HG03575 (cell line): ENCODE data around the gene EN1.

Experiments used
- ATAC-seq: cut with Tn5 transposase; IDR thresholded peaks from one replicate; pipeline ENCODE4 v1.9.1; 2021; ENCODE audit not compliant: unreplicated experiment, insufficient number of reproducible peaks, low FRiP score; ENCODE audit errors: extremely low read depth

EN1 gene

DNA sequence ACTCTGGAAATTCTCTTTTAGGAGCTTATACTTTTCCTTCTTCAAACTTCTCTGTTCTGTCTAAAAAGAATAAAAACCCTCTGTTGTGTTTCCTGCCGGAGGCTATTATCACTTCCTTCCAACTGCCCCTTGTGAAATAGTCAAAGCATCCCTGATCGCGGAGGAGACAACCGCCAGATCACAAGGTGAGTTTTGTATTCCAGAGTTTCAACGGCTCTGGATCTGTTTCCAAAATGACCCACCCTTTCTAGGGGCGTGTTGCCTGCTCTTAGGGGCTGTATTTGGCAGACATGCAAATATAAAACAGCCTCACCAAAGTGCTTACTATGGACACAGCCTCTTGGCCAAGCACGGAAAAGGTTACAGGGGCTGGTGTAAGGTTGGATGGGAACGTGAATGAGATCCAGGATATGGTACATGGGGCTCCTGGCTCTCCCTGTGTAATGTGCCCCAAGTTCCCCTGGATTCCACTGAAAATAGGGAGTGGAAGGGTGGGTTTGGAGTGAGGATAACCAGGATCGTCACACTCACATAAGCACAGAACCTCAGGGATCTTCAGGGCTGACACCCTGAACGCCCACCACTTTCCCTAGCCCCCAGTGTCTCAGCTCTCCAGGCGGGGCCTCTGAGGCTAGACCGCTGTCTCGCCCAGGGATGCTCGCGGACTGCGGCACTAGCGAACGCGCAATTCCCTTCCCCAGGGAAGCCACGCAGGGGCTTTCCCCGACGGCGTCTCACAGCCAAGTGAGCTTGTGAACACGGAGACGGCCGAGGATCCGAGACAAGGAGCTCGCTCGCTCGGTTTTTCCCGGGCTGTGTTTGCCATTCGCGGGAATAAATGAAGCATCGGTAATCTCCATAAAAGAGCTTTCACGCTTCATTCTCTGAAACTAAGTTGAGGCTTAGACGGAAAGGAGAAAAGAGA, 14.4 kb downstream of the EN1 start:
- no peak for ATAC-seq

DNA sequence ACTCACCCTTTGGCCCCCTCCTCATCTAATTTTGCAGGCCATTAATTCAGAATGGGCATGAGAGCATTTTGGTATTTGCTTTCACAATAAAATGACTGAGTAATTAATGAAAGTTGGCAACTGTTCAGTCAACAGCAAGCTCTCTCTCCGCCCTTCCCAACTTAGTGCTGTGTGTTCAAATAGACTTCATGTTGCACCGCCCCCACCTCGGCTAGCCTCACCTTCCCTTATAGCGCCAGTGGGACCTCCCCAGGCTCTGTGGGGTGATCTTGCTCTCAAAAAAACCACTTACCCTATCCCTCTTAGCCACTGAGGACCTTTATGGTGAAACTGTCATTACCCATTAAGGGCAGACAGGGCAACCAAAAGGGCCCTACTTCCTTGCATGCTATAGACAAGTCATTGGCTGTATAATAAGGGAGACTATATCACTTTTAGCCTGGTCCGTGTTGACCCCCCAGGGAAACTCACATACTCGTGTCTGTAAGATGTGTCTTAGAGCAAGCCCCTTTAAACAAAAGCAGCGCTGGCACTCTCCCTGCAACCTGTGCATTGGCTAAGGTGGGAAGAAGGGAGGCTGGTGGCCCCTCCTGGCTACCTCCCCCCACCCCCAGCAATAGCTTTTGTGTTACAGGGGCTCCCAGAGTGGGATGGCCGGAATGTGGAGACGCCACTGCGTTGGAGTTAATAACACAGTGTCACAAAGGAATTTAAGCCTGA, 15.2 kb downstream of the EN1 start:
- no peak for ATAC-seq

DNA sequence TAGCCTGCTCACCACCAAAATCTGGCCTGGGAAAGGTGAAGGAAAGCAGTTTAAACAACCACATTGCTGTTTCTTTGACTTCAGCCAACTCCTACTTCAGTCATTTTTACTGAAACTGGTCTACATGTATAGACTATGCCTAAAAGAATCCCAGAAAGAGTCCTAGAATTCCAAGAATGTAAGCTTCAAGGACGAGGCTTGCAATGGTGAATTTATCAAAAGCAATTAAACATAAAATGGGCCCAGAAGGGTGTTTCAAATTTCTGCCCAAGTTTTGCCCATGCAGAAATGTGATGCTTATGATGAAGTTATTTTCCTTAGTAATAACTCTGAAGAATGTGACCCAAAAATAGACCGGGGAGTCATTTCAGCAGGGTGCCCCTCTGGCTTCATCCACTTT, 16.6 kb downstream of the EN1 start:
- ATAC-seq = no peak

DNA sequence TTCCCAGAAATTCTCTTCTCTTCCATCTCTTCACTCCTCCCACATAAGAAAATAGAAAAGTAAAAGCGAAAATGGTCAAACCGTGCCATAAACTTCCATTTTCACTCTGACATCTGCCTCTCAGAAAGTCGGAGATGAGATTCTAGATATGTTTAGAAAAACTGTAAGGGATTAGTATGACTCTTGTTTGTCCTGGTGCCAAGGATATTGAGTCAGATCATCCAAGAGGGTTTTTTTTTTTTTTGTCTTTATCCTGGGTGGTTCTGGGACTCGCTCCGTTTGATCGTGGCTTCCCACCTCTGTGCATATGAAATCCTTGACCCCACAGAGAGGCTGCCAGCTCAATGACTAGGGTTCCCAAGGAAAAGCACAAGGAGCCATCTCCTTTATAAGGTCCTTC, 17.3 kb downstream of the EN1 start:
- no peak for ATAC-seq

DNA sequence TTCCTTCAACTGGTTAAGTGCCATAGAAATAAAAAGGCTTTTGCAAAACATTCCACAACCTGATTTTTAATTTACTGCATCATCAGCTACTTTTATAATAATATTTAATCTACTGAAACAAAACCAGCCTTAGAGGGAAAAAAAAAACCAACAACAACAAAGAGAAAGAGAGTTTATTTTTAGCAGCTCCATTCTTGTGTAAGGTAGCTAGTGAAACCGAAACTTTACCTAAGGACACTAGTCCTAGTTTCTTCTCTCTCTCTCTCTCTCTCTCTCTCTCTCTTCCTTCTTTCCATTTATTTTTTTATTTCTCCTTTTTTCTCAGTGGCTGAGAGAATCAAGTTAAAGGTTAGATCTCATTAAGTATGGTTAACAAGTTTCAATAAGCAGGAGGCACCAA, 21.4 kb downstream of the EN1 start:
- no peak for ATAC-seq

DNA sequence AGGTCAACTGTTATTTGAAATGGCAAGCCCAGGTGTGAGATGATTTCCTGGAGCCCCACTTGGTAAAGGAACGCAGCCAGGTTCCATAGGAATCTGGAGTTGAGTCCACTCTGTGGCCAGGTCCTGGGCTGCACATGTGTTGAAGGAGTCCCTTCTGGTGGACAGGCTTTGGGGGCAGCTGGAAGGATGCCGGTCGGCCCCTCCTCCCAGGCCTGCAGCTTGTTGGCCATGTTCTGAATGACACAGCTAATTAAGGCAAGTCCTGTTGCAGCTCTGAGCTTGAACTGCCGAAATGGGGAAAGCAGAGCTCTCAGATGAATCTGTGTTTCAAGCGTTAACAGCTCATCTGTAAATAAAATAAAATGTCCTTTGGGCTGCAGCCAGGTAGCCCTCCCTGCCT, 23.8 kb downstream of the EN1 start:
- ATAC-seq = no peak

DNA sequence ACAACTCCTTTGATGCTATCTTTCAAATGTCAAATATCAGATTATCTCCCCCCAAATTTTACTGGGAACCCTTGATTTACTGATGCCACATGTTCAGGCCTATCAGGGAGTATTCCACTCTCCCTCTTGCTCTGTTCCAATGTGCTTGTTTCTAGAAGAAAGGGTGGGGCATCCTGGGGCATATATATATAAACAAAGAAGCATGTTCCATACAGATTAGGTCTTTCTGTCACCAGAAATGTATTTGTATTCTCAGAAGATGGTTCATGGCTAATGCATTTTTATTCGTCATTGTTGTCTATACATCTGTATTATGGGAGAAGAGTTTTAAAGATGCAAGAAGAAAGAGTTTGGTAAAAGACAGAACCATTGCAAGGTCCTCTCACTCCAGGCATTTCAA, 24.9 kb downstream of the EN1 start:
- no peak for ATAC-seq

DNA sequence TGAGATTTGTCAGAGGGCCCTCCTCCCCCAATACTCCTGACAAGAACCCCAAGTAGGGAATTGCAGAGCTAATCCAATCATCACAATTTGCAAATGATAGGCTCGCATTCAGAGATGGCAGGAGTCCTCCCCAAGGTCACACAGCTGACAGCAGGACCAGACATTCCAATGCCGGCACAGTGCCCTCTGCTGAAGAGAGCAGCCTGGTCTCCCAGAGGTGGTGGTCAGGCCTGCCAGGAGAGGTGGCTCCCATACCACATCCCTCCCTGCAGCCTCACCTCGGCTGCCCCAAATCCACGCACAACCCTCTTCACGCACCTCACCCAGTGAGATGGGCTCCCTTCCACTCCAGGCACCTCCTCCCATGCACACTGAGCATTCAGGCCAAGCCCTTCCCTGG, 25.4 kb downstream of the EN1 start:
- no peak for ATAC-seq

DNA sequence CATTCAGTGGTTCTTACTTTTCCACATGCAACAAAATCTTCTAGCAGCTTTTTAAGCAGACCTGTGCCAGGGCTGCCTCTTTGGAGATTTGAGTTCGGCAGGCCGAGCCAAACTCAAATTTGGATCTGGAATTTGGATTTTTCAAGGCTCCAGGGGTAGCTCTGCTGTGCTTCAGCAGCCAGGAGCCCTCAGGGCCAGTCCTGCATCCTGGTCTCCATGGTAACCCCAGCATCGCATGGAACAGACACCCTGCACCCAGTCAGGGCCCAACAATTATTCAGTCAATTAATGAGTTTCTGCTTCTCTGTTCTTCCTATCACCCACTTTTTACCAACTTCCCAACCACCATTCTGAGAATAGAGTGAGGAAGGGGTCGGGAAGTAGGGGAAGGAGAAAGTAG, 30.0 kb downstream of the EN1 start:
- ATAC-seq = no peak

DNA sequence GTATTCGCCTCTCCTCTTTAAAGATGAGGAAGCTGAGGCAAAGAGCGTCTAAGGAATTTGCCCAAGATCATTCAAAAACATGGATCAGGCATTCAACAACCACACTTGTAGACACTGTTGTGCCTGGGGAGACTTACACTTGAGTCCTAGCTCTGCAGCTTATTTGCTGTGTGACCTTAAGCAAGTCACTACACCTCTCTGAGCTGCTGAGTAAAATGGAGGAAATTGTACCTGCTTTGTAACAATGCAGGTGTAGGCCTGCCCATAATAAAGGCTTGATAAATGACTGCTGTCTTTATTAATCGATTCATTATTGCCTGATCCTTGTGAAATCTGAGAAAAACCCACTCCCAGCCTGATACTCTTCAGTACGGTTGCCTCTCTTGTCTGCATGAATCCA, 30.8 kb downstream of the EN1 start:
- no peak for ATAC-seq

DNA sequence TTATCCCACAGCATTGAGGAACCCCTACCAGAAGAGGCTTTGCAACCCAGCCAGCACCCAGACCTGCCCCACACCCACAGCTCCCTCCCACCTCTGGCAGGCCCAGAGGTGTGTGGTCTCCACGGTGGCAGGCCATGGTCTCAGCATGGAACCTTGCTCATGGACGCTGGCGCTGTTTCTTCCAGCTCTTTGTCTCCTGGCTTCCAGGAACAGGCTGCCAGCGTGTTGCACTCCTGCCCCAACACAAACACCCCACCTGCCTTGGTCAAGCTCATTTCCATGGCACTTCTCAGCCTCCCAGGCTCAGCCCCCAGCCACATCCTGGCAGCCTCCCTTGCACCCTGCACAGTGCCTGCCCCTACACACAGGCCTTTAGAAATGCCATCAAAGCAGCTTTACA, 31.7 kb downstream of the EN1 start:
- no peak for ATAC-seq

DNA sequence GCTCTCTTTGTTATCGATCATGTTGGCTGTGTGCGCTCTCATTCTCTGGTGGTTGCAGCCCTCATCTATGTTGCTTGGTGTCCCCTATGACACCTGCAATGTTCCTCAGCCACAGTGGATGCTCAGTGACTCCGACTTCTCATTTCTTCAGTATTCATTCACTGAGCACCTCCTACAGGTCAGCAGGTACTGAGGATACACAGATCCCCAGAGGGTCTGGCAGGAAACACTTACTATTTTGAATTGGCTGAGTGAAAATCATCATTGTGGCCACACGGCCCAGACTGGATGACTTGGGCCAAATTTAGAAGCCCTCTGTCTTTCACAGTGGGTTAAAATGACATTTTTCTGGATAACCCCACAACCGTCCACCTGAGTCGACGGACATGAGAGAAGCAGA, 32.1 kb downstream of the EN1 start:
- ATAC-seq = no peak

DNA sequence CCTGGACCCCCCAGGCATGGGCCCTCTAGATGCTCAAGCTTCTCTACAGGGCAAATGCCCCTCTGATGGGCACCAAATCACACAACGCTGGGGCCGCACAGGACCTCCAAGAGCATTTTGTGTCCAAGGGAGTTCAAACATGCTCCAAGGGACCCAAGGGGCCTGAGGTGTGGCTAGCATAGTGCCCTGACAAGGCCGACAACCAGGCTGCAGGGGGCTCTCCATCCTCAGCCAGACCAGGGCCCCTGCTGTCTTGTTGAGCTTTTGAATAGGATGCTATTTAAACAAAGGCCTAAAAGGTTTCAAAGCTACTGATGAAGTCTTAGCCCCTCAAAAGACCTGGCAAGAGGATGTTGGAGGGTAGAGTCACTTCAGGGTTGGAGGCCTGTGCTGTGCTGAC, 33.1 kb downstream of the EN1 start:
- no peak for ATAC-seq

DNA sequence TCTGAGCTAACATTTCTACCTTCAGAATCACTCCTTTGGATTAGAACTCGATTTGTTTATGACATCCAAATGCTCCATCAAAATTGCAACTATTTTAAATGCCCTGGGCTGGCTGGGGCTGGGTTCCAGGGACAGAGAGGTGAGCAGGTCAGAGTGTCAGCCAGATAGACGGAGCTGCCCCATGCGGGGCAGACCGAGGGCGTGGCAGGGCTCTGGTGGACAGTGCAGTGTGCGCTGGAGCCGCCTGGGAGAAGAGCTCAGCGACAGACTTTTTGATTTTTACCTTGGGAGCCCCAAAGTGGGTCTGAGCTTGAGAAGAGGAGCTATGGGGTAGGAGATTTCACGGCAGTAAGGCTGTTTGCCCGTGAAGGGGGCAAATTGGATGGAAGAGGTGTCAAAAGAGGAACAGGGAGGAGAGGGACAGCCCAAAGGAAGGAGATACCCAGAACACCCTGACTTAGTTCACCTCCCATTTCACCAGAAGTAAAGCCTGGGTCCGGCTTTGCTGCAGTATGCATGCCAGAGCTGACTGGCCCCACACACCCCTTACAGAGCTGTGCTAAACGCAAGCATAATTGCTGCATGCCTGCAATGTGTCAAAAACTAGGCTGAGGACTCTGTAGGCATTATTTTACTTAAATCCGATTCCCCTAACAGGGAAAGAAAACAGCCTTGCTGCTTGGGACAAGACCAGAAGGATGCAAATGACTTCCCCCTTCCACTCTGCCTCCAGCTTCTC, 33.7 kb downstream of the EN1 start:
- no peak for ATAC-seq

DNA sequence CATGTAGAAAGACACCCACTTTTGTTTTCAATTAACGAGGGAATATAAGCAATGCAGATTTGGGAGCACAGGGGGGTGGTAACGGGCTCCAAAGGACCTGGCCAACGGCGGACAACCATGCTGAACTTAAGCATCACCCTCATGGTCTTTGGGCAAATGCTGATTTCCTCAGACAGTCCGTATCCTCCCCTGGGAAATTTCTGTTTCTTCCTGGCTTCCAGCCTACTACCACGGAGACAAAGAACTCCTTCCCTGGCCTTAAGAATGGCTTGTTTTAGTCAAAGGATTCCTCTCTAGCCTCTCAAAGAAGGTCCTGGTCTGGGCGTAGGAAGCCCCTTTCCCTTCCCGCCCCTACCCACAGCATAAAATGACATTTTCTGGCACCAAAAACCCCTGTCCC, 34.3 kb downstream of the EN1 start:
- ATAC-seq = no peak

DNA sequence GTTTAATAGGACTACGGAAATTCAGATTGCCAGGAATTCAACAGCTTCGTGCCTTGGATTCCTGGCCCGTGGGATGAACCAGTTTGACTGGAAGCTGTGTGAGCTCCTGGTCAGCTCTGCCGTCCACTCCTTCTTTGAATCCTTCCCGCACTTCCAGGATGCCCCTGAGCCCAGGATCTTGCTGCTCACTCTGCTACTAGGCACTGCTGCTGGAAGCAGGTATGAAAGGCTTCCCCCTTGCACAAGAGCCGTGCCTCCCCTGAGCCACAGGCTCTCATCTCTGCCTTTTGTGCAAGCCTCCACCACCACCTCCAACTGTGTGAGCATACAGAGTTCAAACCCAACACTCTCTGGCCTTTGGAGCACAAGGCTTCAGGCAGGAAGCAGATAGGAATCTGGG, 34.9 kb downstream of the EN1 start:
- ATAC-seq = no peak

DNA sequence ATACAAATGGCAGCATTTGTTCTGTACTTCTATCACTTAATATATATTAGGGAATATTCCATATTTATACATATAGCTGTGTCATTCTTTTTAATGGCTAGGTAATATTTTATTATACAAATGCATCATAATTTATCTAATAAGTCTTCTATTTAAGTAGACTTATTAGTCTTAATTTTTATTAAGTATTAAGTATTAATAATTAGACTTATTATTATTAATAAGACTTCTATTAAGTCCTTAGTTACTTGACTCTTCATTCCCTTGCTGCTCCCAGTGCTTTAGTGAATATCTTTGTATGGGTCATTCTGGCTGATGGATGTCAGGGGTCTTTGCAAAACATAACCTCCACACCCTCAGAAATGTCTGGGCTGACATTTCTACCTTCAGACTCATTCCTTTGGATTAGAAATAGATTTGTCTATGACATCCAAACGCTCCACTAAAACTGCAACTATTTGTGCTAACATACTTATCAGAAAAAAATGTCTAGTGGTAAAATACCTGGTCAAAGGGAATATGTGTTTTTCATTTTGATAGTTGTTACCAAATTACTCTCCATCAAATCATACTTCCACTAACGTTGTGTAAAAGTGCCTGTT, 35.8 kb downstream of the EN1 start:
- no peak for ATAC-seq

DNA sequence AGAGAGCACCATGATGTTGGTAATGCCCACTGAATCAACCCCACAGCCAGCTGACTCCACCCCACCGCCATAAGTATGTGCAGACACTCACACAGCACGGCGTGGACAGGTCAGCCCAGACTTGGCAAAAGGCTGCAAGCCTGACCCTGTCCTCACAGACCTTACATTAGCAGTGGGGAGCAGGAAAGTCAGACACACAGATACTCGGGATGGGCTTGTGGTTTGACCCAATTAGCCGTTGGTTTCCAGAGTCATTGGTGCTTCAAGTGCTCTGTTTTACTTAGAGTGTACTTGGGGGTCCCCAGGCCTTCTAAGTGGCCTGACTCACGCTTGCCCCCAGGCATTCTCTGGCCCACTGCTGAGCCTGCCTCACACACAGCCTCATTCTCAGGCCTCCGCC, 36.7 kb downstream of the EN1 start:
- no peak for ATAC-seq

DNA sequence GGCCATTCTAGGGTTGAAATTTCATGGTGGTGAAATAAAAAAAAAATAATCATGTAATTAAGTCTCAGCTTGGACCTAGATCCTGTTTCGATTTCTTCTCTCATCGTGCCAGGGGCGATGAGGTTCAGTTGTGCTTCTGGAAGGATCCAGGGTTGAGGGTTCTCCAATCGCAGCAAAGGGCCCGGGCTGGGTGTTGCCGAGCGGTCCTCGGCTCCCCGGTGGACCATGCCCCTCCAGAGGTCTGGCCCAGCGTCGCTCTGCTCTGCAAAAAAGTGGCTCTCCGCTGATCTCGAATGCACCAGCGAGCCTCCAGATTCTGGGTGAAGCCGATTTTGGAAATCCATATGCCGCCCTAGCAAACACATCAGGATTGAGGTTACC, 39.0 kb downstream of the EN1 start:
- no peak for ATAC-seq
